GM19328 (cell line): ENCODE data around the gene RMDN2.
"Not testable (repeated sequence)": the region's sequence is repeated elsewhere in the genome, so short reads cannot be mapped to it uniquely, and the experiment has no call there.

Source experiments
- ATAC-seq: cut with Tn5 transposase; IDR thresholded peaks from one replicate; pipeline ENCODE4 v1.9.1; 2021; ENCODE audit warnings: mild to moderate bottlenecking, moderate library complexity; ENCODE audit not compliant: unreplicated experiment

The RMDN2 gene

GRCh38 chr2:37985333-37985732 is 60.2 kb downstream of the RMDN2 start:
- ATAC-seq = no peak

GRCh38 chr2:37987098-37987775 is 62.1 kb downstream of the RMDN2 start:
- no peak for ATAC-seq

- ATAC-seq = no peak
These were observed 67.5 kb downstream of the RMDN2 start for GRCh38 chr2:37992601-37993000.

- ATAC-seq = no peak
These were observed 68.1 kb downstream of the RMDN2 start for GRCh38 chr2:37993143-37993542.

GRCh38 chr2:37997629-37998028 is 72.5 kb downstream of the RMDN2 start:
- ATAC-seq = no peak

GRCh38 chr2:38000485-38001222 is 75.6 kb downstream of the RMDN2 start:
- ATAC-seq = no peak

GRCh38 chr2:38010187-38010586 is 85.1 kb downstream of the RMDN2 start:
- not testable (repeated sequence) for ATAC-seq

- ATAC-seq = no peak
These were observed 85.9 kb downstream of the RMDN2 start for GRCh38 chr2:38010995-38011394.

- ATAC-seq = no peak
These were observed 88.2 kb downstream of the RMDN2 start for GRCh38 chr2:38013158-38013752.

- no peak for ATAC-seq
These were observed 91.1 kb downstream of the RMDN2 start for GRCh38 chr2:38016219-38016618.

- no peak for ATAC-seq
These were observed 92.7 kb downstream of the RMDN2 start for GRCh38 chr2:38017836-38018235.

- ATAC-seq = not testable (repeated sequence)
These were observed 95.4 kb downstream of the RMDN2 start for GRCh38 chr2:38020359-38021069.

- ATAC-seq = no peak
These were observed 96.5 kb downstream of the RMDN2 start for GRCh38 chr2:38021589-38021988.

- no peak for ATAC-seq
These were observed 101.8 kb downstream of the RMDN2 start for GRCh38 chr2:38026846-38027245.

GRCh38 chr2:38028829-38029228 is 103.7 kb downstream of the RMDN2 start:
- ATAC-seq = no peak

GRCh38 chr2:38029512-38029911 is 104.4 kb downstream of the RMDN2 start:
- ATAC-seq = no peak

- no peak for ATAC-seq
These were observed 105.7 kb downstream of the RMDN2 start for GRCh38 chr2:38030635-38031355.

GRCh38 chr2:38032946-38033345 is 107.9 kb downstream of the RMDN2 start:
- ATAC-seq = no peak

- no peak for ATAC-seq
These were observed 108.6 kb downstream of the RMDN2 start for GRCh38 chr2:38033646-38034045.

- no peak for ATAC-seq
These were observed 110.9 kb downstream of the RMDN2 start for GRCh38 chr2:38035968-38036367.

GRCh38 chr2:38037325-38037724 is 112.2 kb downstream of the RMDN2 start:
- no peak for ATAC-seq
